ENCODE measurements around the gene SUCNR1.

Gene SUCNR1

DNA sequence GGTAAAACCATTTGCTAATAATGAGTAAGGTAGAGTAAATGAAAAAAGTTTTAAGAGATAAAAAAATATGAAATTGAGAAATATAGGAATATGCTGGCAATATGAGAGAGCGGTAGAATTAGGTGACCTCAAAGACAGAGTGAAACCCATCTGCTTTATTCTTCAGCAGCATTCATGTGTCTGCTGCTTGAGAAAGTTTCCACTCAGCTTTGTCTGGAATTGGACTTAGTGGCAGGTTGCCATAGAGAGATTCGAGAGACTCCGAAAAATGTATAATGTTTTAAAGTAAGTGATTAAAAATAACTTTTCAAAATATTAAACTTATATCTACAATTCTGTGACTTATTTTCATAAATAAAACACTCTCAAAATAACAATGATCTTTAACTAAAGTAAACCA is 5.0 kb downstream of the SUCNR1 start:
- no peak overlapping the region for H3K9ac ChIP-seq (ENCODE audit: low read length)
- no peak overlapping the region for H3K23ac ChIP-seq (ENCODE audit: low read length)
- no peak overlapping the region for H3K27ac ChIP-seq (ENCODE audit: low read depth, low read length)
- no peak overlapping the region for H4K8ac ChIP-seq (ENCODE audit: low read depth, low read length)
- no peak overlapping the region for H2BK120ac ChIP-seq (ENCODE audit: insufficient read depth, low read length, poor library complexity)
- no peak overlapping the region for H4K91ac ChIP-seq (ENCODE audit: low read depth, low read length)
- H3K4me3 ChIP-seq (ENCODE audit: low read depth, low read length), result no peak overlapping the region
- H3K14ac ChIP-seq (ENCODE audit: low read length), result no peak overlapping the region
- H3K18ac ChIP-seq (ENCODE audit: low read length), result no peak overlapping the region
- H4K12ac ChIP-seq (ENCODE audit: low read depth, low read length), result no peak overlapping the region
- no peaks in the 10 kb centered on the region for H3K79me1 ChIP-seq (ENCODE audit: low read length)
- H2AFZ ChIP-seq (ENCODE audit: insufficient read depth, low read length, poor library complexity), result no peak overlapping the region
- no peak overlapping the region for H3K4me2 ChIP-seq (ENCODE audit: low read length)
- H3K27me3 ChIP-seq (ENCODE audit: insufficient read depth, low read length), result no peaks in the 10 kb centered on the region
- no peak overlapping the region for H2BK5ac ChIP-seq (ENCODE audit: low read depth, low read length, poor library complexity)
- no peak overlapping the region for H2BK12ac ChIP-seq (ENCODE audit: low read length)
- H3K36me3 ChIP-seq (ENCODE audit: control insufficient read depth in 1 of 2, insufficient read depth in 2 of 2, low read length in 2 of 2), result no peaks in the 10 kb centered on the region
- no CpG with 5 or more reads among the region's 3 CpGs for WGBS (ENCODE audit: extremely low coverage, insufficient coverage, insufficient read length)
- no peak overlapping the region for H3K4ac ChIP-seq (ENCODE audit: low read depth, low read length)
- no peaks in the 10 kb centered on the region for H3K4me1 ChIP-seq (ENCODE audit: control insufficient read depth in 1 of 2, insufficient read depth in 2 of 2, low read length in 2 of 2)
- no peaks in the 10 kb centered on the region for H3K79me2 ChIP-seq (ENCODE audit: control insufficient read depth, insufficient read depth, low read length, poor library complexity)
- H3K9me3 ChIP-seq (ENCODE audit: insufficient read depth, low read depth, low read length), result no peaks in the 10 kb centered on the region
- no peak for DNase-seq
- no peak overlapping the region for H2AK5ac ChIP-seq (ENCODE audit: low read length)

DNA sequence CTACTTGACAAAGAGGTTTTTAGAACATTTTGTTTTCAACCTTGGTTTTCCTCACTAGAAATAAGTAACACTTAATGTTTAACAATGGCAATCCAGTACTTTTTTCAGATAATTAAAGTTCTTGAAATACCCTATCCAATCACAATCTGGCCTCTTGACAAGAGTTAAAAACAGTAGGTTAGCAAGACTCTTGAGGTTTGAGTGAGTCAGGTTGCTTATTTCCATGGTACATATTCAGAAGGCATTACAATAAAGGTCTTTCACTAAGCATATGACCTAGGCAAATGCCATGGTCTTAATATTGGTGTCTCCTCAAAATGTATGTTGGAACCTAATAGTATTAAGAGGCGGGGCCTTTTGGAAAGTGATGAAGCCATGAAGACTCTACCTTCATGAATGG is 5.6 kb downstream of the SUCNR1 start:
- H3K36me3 ChIP-seq (ENCODE audit: control insufficient read depth in 1 of 2, insufficient read depth in 2 of 2, low read length in 2 of 2), result no peaks in the 10 kb centered on the region
- no peaks in the 10 kb centered on the region for H3K79me1 ChIP-seq (ENCODE audit: low read length)
- no peak overlapping the region for H2AFZ ChIP-seq (ENCODE audit: insufficient read depth, low read length, poor library complexity)
- no peak overlapping the region for H4K91ac ChIP-seq (ENCODE audit: low read depth, low read length)
- H2BK120ac ChIP-seq (ENCODE audit: insufficient read depth, low read length, poor library complexity), result no peak overlapping the region
- no peak overlapping the region for H3K4me3 ChIP-seq (ENCODE audit: low read depth, low read length)
- H3K27me3 ChIP-seq (ENCODE audit: insufficient read depth, low read length), result no peaks in the 10 kb centered on the region
- H3K79me2 ChIP-seq (ENCODE audit: control insufficient read depth, insufficient read depth, low read length, poor library complexity), result no peaks in the 10 kb centered on the region
- H2BK12ac ChIP-seq (ENCODE audit: low read length), result no peak overlapping the region
- no peaks in the 10 kb centered on the region for H3K9me3 ChIP-seq (ENCODE audit: insufficient read depth, low read depth, low read length)
- no peak for DNase-seq
- no peak overlapping the region for H3K9ac ChIP-seq (ENCODE audit: low read length)
- H3K27ac ChIP-seq (ENCODE audit: low read depth, low read length), result no peak overlapping the region
- H4K8ac ChIP-seq (ENCODE audit: low read depth, low read length), result no peak overlapping the region
- no peak overlapping the region for H2BK5ac ChIP-seq (ENCODE audit: low read depth, low read length, poor library complexity)
- H4K12ac ChIP-seq (ENCODE audit: low read depth, low read length), result no peak overlapping the region
- H2AK5ac ChIP-seq (ENCODE audit: low read length), result no peak overlapping the region
- H3K4me2 ChIP-seq (ENCODE audit: low read length), result no peak overlapping the region
- no peak overlapping the region for H3K18ac ChIP-seq (ENCODE audit: low read length)
- no CpG with 5 or more reads among the region's 1 CpG for WGBS (ENCODE audit: extremely low coverage, insufficient coverage, insufficient read length)
- H3K23ac ChIP-seq (ENCODE audit: low read length), result no peak overlapping the region
- no peaks in the 10 kb centered on the region for H3K4me1 ChIP-seq (ENCODE audit: control insufficient read depth in 1 of 2, insufficient read depth in 2 of 2, low read length in 2 of 2)
- H3K4ac ChIP-seq (ENCODE audit: low read depth, low read length), result no peak overlapping the region
- no peak overlapping the region for H3K14ac ChIP-seq (ENCODE audit: low read length)

DNA sequence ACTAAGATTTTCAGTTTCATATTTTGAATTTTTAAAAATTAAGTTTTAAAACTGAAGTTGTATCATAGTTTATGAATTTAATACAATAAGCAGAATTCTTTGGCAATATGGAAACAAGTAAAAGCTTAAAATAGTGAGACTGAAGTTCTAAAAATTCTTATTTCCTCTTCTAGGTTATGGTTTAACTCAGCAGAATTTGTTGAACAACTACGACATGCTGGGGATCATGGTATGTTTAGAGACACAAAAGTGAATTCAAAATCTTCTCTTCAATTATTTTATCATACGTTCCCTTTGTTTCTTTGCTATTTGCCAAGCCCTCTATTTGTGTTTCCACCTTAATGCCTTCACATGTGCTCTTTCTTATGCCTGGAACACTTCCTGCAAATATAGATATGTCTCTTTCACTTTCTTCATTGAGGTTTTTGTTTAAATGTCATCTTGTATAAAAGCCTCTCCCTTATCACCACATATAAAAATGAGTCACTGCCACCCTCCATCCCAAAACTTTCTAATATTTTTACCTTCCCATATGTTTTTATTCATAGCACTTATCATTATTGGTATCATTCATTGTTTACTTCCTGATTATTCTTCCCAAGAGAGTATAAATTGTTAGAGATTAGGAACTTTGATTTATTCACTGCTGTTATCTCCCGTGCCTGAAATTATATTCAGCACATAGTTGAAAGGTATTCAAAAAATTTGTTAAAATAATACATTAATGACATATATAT is 6.4 kb downstream of the SUCNR1 start:
- no peak overlapping the region for H4K12ac ChIP-seq (ENCODE audit: low read depth, low read length)
- H2BK5ac ChIP-seq (ENCODE audit: low read depth, low read length, poor library complexity), result no peak overlapping the region
- H3K14ac ChIP-seq (ENCODE audit: low read length), result no peak overlapping the region
- no peak overlapping the region for H2AK5ac ChIP-seq (ENCODE audit: low read length)
- H3K4ac ChIP-seq (ENCODE audit: low read depth, low read length), result no peak overlapping the region
- H3K18ac ChIP-seq (ENCODE audit: low read length), result no peak overlapping the region
- no peaks in the 10 kb centered on the region for H3K36me3 ChIP-seq (ENCODE audit: control insufficient read depth in 1 of 2, insufficient read depth in 2 of 2, low read length in 2 of 2)
- no peak overlapping the region for H3K4me2 ChIP-seq (ENCODE audit: low read length)
- H3K4me1 ChIP-seq (ENCODE audit: control insufficient read depth in 1 of 2, insufficient read depth in 2 of 2, low read length in 2 of 2), result no peaks in the 10 kb centered on the region
- no CpG with 5 or more reads among the region's 3 CpGs for WGBS (ENCODE audit: extremely low coverage, insufficient coverage, insufficient read length)
- H3K79me2 ChIP-seq (ENCODE audit: control insufficient read depth, insufficient read depth, low read length, poor library complexity), result no peaks in the 10 kb centered on the region
- H3K9me3 ChIP-seq (ENCODE audit: insufficient read depth, low read depth, low read length), result no peaks in the 10 kb centered on the region
- H3K27ac ChIP-seq (ENCODE audit: low read depth, low read length), result no peak overlapping the region
- no peak overlapping the region for H2BK120ac ChIP-seq (ENCODE audit: insufficient read depth, low read length, poor library complexity)
- no peaks in the 10 kb centered on the region for H3K79me1 ChIP-seq (ENCODE audit: low read length)
- H3K27me3 ChIP-seq (ENCODE audit: insufficient read depth, low read length), result no peaks in the 10 kb centered on the region
- no peak overlapping the region for H4K8ac ChIP-seq (ENCODE audit: low read depth, low read length)
- no peak overlapping the region for H3K4me3 ChIP-seq (ENCODE audit: low read depth, low read length)
- DNase-seq, result no peak
- H2AFZ ChIP-seq (ENCODE audit: insufficient read depth, low read length, poor library complexity), result no peak overlapping the region
- H3K23ac ChIP-seq (ENCODE audit: low read length), result no peak overlapping the region
- H3K9ac ChIP-seq (ENCODE audit: low read length), result no peak overlapping the region
- no peak overlapping the region for H2BK12ac ChIP-seq (ENCODE audit: low read length)
- no peak overlapping the region for H4K91ac ChIP-seq (ENCODE audit: low read depth, low read length)

DNA sequence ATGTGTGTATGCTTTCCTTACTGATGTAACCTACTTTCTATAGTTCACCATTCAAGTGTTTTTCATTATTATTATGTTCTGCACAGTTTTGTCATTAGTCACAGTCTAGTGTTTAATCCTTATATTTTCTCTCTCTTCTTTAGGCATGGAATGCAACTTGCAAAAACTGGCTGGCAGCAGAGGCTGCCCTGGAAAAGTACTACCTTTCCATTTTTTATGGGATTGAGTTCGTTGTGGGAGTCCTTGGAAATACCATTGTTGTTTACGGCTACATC is 6.9 kb downstream of the SUCNR1 start:
- H2BK12ac ChIP-seq (ENCODE audit: low read length), result no peak overlapping the region
- no peak overlapping the region for H3K14ac ChIP-seq (ENCODE audit: low read length)
- no peaks in the 10 kb centered on the region for H3K4me1 ChIP-seq (ENCODE audit: control insufficient read depth in 1 of 2, insufficient read depth in 2 of 2, low read length in 2 of 2)
- H3K27ac ChIP-seq (ENCODE audit: low read depth, low read length), result no peak overlapping the region
- H3K27me3 ChIP-seq (ENCODE audit: insufficient read depth, low read length), result no peaks in the 10 kb centered on the region
- no peak overlapping the region for H3K4ac ChIP-seq (ENCODE audit: low read depth, low read length)
- H4K91ac ChIP-seq (ENCODE audit: low read depth, low read length), result no peak overlapping the region
- no peaks in the 10 kb centered on the region for H3K79me2 ChIP-seq (ENCODE audit: control insufficient read depth, insufficient read depth, low read length, poor library complexity)
- DNase-seq, result no peak
- H3K18ac ChIP-seq (ENCODE audit: low read length), result no peak overlapping the region
- no peak overlapping the region for H2BK5ac ChIP-seq (ENCODE audit: low read depth, low read length, poor library complexity)
- H2AFZ ChIP-seq (ENCODE audit: insufficient read depth, low read length, poor library complexity), result no peak overlapping the region
- no peak overlapping the region for H4K8ac ChIP-seq (ENCODE audit: low read depth, low read length)
- H4K12ac ChIP-seq (ENCODE audit: low read depth, low read length), result no peak overlapping the region
- no peak overlapping the region for H3K23ac ChIP-seq (ENCODE audit: low read length)
- peaks cover 2% of the 10 kb centered on the region for H3K9me3 ChIP-seq (ENCODE audit: insufficient read depth, low read depth, low read length)
- WGBS (ENCODE audit: extremely low coverage, insufficient coverage, insufficient read length), result no CpG with 5 or more reads among the region's 2 CpGs
- no peak overlapping the region for H3K4me3 ChIP-seq (ENCODE audit: low read depth, low read length)
- H3K9ac ChIP-seq (ENCODE audit: low read length), result no peak overlapping the region
- H3K79me1 ChIP-seq (ENCODE audit: low read length), result no peaks in the 10 kb centered on the region
- H3K36me3 ChIP-seq (ENCODE audit: control insufficient read depth in 1 of 2, insufficient read depth in 2 of 2, low read length in 2 of 2), result no peaks in the 10 kb centered on the region
- no peak overlapping the region for H2BK120ac ChIP-seq (ENCODE audit: insufficient read depth, low read length, poor library complexity)
- H3K4me2 ChIP-seq (ENCODE audit: low read length), result no peak overlapping the region
- no peak overlapping the region for H2AK5ac ChIP-seq (ENCODE audit: low read length)

All from trophoblast cell (in vitro differentiated cells and primary cell).